Measurements from ENCODE around the gene PPP2R5C. TPM values are rescaled to one million over a fixed set of nuclear protein-coding genes. Genes with fewer than 3 reads are reported as not detected.
"Not testable (repeated sequence)": the region's sequence is repeated elsewhere in the genome, so short reads cannot be mapped to it uniquely, and the experiment has no call there.

PPP2R5C gene
- total RNA-seq, 1 donor from 2014 or later: 170 TPM

GRCh38 chr14:101969481-101969880, 208.0 kb downstream of the PPP2R5C start:
- Mint-ChIP-seq H3K4me1 (ENCODE audit: low read depth) (peaks cover 32% of the 10 kb centered on the region), H3K27me3 (ENCODE audit: low read depth) (no peaks in the 10 kb centered on the region), H3K27ac (no peak overlapping the region), H3K36me3 (ENCODE audit: low read depth) (peaks cover 25% of the 10 kb centered on the region), H3K4me3 (ENCODE audit: low read depth) (no peak overlapping the region), H3K9me3 (no peaks in the 10 kb centered on the region)
- intact Hi-C loops (cut with micrococcal nuclease): no loop called here
- DNase-seq (ENCODE audit: low spot score): no peak

DNA sequence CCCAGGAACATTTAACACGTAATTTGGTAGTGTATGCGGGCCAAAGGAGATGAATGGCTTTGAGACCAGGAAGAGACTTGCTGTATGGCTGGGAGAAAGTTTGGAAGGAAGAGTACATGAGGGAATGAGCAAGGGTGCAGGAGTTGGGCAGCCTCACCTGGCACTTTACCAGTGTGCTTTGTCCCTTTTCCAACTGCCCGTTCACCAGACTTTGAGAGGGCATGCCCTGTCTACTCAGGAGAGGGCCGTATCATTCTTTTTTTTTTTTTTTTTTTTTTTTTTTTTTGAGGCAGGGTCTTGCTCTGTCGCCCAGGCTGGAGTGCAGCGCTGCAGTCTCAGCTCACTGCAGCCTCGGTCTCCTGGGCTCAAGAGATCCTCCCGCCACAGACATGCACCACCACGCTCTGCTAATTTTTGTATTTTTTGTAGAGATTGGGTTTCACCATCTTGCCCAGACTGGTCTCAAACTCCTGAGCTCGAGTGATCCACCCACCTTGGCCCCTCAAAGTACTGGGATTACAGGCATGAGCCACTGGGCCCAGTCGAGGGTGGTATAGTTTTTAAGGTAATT, 209.4 kb downstream of the PPP2R5C start:
- no peak overlapping the region for H3K27ac Mint-ChIP-seq
- intact Hi-C loops (cut with micrococcal nuclease): no loop called here
- H3K27me3 Mint-ChIP-seq (ENCODE audit: low read depth): no peaks in the 10 kb centered on the region
- no peak for DNase-seq (ENCODE audit: low spot score)
- no peaks in the 10 kb centered on the region for H3K9me3 Mint-ChIP-seq
- peaks cover 34% of the 10 kb centered on the region for H3K36me3 Mint-ChIP-seq (ENCODE audit: low read depth)
- H3K4me3 Mint-ChIP-seq (ENCODE audit: low read depth): no peak overlapping the region
- H3K4me1 Mint-ChIP-seq (ENCODE audit: low read depth): peaks cover 32% of the 10 kb centered on the region

- H3K27ac Mint-ChIP-seq; H3K4me3 Mint-ChIP-seq (ENCODE audit: low read depth); DNase-seq (ENCODE audit: low spot score); H3K9me3 Mint-ChIP-seq; H3K27me3 Mint-ChIP-seq (ENCODE audit: low read depth); intact Hi-C loops (cut with micrococcal nuclease): not testable (repeated sequence)
- peaks cover 32% of the 10 kb centered on the region for H3K4me1 Mint-ChIP-seq (ENCODE audit: low read depth)
- peaks cover 34% of the 10 kb centered on the region for H3K36me3 Mint-ChIP-seq (ENCODE audit: low read depth)
These were observed 209.9 kb downstream of the PPP2R5C start for GRCh38 chr14:101971458-101971857.

DNA sequence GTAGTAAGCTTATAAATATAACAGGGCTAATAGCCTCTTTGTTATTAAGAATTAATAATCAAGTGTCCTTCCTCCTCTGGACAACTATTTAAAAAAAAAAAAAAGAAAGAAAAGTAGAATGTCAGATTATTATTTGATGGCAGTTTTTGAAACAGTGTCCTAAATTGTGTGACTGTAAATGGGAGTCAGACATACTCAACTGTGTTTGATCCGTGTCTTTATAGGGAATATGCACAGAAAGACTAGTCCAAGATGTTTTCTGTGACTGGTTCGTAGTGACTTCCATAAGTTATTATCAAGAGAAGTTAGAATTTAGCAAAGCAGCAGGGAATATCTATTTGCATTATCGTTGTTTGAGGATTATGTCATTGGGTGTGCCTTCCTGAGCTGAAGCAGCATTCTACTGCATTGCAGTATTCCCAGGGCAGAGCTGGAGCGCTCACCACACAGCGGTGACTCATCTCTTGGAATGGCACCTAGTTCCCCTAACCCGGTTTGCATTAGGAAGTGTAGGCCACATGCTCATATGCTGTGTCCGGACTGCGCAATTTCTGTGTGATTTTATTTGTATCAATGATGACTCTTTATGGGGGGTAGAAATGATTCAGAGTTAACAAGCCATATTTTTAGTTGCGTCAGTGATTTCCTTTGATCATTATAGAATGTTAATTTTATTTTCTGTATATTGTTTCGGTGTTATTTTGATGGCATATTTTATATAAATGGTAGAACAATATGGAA, 210.8 kb downstream of the PPP2R5C start:
- intact Hi-C loops (cut with micrococcal nuclease): no loop called here
- Mint-ChIP-seq H3K36me3 (ENCODE audit: low read depth) (peaks cover 30% of the 10 kb centered on the region), H3K27me3 (ENCODE audit: low read depth) (no peaks in the 10 kb centered on the region), H3K4me1 (ENCODE audit: low read depth) (peaks cover 26% of the 10 kb centered on the region), H3K27ac (peak overlapping the region; percentile 21), H3K4me3 (ENCODE audit: low read depth) (no peak overlapping the region), H3K9me3 (no peaks in the 10 kb centered on the region)
- DNase-seq (ENCODE audit: low spot score): no peak

GRCh38 chr14:101973356-101973755, 211.8 kb downstream of the PPP2R5C start:
- Mint-ChIP-seq H3K36me3 (ENCODE audit: low read depth) (peaks cover 33% of the 10 kb centered on the region), H3K4me1 (ENCODE audit: low read depth) (peaks cover 23% of the 10 kb centered on the region), H3K27me3 (ENCODE audit: low read depth) (no peaks in the 10 kb centered on the region), H3K27ac (no peak overlapping the region), H3K9me3 (no peaks in the 10 kb centered on the region), H3K4me3 (ENCODE audit: low read depth) (no peak overlapping the region)
- intact Hi-C loops (cut with micrococcal nuclease): no loop called here
- no peak for DNase-seq (ENCODE audit: low spot score)

GRCh38 chr14:101975231-101975630, 213.7 kb downstream of the PPP2R5C start:
- H3K4me1 Mint-ChIP-seq (ENCODE audit: low read depth): peaks cover 15% of the 10 kb centered on the region
- no peak for DNase-seq (ENCODE audit: low spot score)
- peaks cover 42% of the 10 kb centered on the region for H3K36me3 Mint-ChIP-seq (ENCODE audit: low read depth)
- intact Hi-C loops (cut with micrococcal nuclease): no loop called here
- no peak overlapping the region for H3K4me3 Mint-ChIP-seq (ENCODE audit: low read depth)
- H3K27me3 Mint-ChIP-seq (ENCODE audit: low read depth): no peaks in the 10 kb centered on the region
- H3K9me3 Mint-ChIP-seq: no peaks in the 10 kb centered on the region
- no peak overlapping the region for H3K27ac Mint-ChIP-seq

Other genes starting within 250 kb of the PPP2R5C start
- not detected in 2 replicates for gene DIO3, start 200.2 kb upstream of the PPP2R5C start, total RNA-seq
- 286 and 287 TPM in 2 replicates for gene DYNC1H1, start 202.9 kb downstream of the PPP2R5C start, total RNA-seq

Data from activated T-helper 2 cell treated with anti-CD3 and anti-CD28 coated beads, Interferon-gamma antibody, Interleukin-2, Interleukin-4, amounts not matched to agents 10 μg/mL and 5 μg/mL and 100 μg/mL, durations not matched to agents 14 hours and 24 hours and 36 hours (primary cell).